IMR-90 (cell line): ENCODE measurements around the gene SNRPA1.

Experiments
- BHLHE40 ChIP-seq: fragments of 150-350 bp; IDR thresholded peaks from 2 replicates; pipeline ENCODE4 v1.6.1; 2016; ENCODE audit warnings: mild to moderate bottlenecking, low read depth, low read length
- CTCF ChIP-seq: conservative IDR thresholded peaks from 2 replicates; pipeline ENCODE4 v1.5.1; 2012; ENCODE audit warnings: mild to moderate bottlenecking, low read depth, low read length, improper control_type of control experiment
- POLR2A ChIP-seq: IDR thresholded peaks from 2 replicates; pipeline ENCODE4 v1.6.1; 2012; ENCODE audit warnings: mild to moderate bottlenecking, low read depth, low read length
- RCOR1 ChIP-seq: IDR thresholded peaks from 2 replicates; pipeline ENCODE4 v1.6.1; 2012; ENCODE audit warnings: mild to moderate bottlenecking, low read length, improper control_type of control experiment; ENCODE audit not compliant: insufficient replicate concordance
- RFX5 ChIP-seq: IDR thresholded peaks from 2 replicates; pipeline ENCODE4 v1.8.0; 2012; ENCODE audit warnings: low read depth, mild to moderate bottlenecking, low read length, moderate library complexity

DNA sequence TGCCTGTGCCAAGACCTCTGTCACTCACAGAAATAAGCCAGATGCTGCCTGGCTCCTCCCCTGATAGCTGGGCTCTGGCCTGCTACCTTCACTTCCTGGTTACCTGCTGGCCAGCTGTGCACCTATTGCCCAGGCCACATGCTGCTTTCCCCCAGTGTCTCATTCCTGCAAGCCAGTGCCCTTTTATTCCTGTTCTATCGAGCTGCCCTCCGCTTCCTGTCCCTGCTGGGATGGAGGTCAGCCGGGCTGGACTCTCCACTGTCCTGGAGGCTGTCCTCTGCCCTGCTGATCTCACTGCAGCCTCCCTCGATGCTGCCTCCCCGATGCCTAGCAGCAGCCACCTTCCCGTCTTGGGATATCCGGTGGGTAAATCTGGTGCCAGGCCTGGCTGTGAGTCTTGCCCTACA lies 37.0 kb upstream of the SNRPA1 start:
- no peak for TF ChIP-seq POLR2A
- TF ChIP-seq CTCF = no peak
- TF ChIP-seq BHLHE40 = no peak
- no peak for TF ChIP-seq RCOR1
- TF ChIP-seq RFX5 = no peak
